GM23338 (cell line): ENCODE data around the gene THADA. TPM values are rescaled to one million over a fixed set of nuclear protein-coding genes. Genes with fewer than 3 reads are reported as not detected.

ENCODE experiments used
- CREB1 ChIP-seq: fragments of 250-450 bp; sonication (Bioruptor Pico); IDR thresholded peaks from 2 replicates; pipeline ENCODE4 v1.5.0; 2020; ENCODE audit warnings: low read depth, mild to moderate bottlenecking, moderate library complexity
- EZH2 ChIP-seq: fragments of 200-600 bp; sonication (generic); IDR thresholded peaks from one replicate; pipeline ENCODE4 v1.8.0; 2017; ENCODE audit warnings: antibody characterized with exemption, mild to moderate bottlenecking, low read depth; ENCODE audit not compliant: unreplicated experiment
- NANOG ChIP-seq: IDR thresholded peaks from 2 replicates; pipeline ENCODE4 v1.6.1; 2016; ENCODE audit warnings: antibody characterized with exemption, borderline replicate concordance
- ZNF331 ChIP-seq: fragments of 250-450 bp; sonication (Bioruptor Pico); IDR thresholded peaks from 2 replicates; pipeline ENCODE4 v1.5.0; 2020; ENCODE audit warnings: low read depth, mild to moderate bottlenecking, moderate library complexity
- polyA plus RNA-seq: library from polyadenylated mRNA; unstranded; fragments of >200 nt; fragmentation: Nextera tagmentation; extraction: Ambion mirVana; gene quantifications from 2 replicates; pipeline ENCODE4 v1.2.1, GENCODE V29; 2016
- total RNA-seq: library from RNA; depleted of rRNA; stranded (reverse); fragments of >200 nt; shearing (Covaris generic); gene quantifications from 2 replicates; pipeline ENCODE4 v1.2.3, GENCODE V29; 2014
- TF ChIP-seq, protein P1 (sequence below): fragments of 250-450 bp; sonication (Bioruptor Pico); IDR thresholded peaks from 2 replicates; pipeline ENCODE4 v1.5.0; 2020; ENCODE audit warnings: mild to moderate bottlenecking, moderate library complexity
- TF ChIP-seq, protein P2 (sequence below): IDR thresholded peaks from one replicate; pipeline ENCODE4 v1.6.1; 2018; ENCODE audit warnings: antibody characterized with exemption; ENCODE audit not compliant: unreplicated experiment
- TF ChIP-seq, protein P3 (sequence below), 2 experiments: fragments of 200-600 bp in 1 of 2; sonication (generic) in 1 of 2; conservative IDR thresholded peaks; 2 replicates each; pipeline versions ENCODE4 v1.5.1 to v1.6.1; 2016 to 2017; ENCODE audit warnings: antibody characterized with exemption in 2 of 2, low read depth in 2 of 2, mild to moderate bottlenecking in 2 of 2, moderate library complexity in 1 of 2

THADA gene
- total and polyA plus RNA-seq, 2 experiments from 2014 or later = 17.0 to 30.7 TPM

DNA sequence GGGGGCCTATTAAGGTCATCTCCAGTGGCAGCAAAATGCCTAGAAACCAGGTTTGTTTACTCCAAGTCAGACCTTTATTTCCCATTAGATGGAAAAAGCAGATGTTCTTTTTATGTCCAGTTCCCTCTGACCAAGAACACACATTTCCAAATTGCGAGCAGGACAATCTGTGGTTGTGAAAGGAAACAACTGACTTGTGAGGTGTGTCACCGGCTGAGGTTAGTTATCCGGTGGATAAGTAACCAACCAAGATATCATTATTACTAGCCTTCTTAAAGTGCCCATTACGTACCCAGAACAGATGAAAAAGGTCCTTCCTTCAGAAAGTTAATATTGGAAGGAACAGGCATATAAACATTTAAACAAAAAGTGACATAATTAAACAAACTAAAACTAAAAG is 112.9 kb downstream of the THADA start (continued):
- TF ChIP-seq, protein P1, sequence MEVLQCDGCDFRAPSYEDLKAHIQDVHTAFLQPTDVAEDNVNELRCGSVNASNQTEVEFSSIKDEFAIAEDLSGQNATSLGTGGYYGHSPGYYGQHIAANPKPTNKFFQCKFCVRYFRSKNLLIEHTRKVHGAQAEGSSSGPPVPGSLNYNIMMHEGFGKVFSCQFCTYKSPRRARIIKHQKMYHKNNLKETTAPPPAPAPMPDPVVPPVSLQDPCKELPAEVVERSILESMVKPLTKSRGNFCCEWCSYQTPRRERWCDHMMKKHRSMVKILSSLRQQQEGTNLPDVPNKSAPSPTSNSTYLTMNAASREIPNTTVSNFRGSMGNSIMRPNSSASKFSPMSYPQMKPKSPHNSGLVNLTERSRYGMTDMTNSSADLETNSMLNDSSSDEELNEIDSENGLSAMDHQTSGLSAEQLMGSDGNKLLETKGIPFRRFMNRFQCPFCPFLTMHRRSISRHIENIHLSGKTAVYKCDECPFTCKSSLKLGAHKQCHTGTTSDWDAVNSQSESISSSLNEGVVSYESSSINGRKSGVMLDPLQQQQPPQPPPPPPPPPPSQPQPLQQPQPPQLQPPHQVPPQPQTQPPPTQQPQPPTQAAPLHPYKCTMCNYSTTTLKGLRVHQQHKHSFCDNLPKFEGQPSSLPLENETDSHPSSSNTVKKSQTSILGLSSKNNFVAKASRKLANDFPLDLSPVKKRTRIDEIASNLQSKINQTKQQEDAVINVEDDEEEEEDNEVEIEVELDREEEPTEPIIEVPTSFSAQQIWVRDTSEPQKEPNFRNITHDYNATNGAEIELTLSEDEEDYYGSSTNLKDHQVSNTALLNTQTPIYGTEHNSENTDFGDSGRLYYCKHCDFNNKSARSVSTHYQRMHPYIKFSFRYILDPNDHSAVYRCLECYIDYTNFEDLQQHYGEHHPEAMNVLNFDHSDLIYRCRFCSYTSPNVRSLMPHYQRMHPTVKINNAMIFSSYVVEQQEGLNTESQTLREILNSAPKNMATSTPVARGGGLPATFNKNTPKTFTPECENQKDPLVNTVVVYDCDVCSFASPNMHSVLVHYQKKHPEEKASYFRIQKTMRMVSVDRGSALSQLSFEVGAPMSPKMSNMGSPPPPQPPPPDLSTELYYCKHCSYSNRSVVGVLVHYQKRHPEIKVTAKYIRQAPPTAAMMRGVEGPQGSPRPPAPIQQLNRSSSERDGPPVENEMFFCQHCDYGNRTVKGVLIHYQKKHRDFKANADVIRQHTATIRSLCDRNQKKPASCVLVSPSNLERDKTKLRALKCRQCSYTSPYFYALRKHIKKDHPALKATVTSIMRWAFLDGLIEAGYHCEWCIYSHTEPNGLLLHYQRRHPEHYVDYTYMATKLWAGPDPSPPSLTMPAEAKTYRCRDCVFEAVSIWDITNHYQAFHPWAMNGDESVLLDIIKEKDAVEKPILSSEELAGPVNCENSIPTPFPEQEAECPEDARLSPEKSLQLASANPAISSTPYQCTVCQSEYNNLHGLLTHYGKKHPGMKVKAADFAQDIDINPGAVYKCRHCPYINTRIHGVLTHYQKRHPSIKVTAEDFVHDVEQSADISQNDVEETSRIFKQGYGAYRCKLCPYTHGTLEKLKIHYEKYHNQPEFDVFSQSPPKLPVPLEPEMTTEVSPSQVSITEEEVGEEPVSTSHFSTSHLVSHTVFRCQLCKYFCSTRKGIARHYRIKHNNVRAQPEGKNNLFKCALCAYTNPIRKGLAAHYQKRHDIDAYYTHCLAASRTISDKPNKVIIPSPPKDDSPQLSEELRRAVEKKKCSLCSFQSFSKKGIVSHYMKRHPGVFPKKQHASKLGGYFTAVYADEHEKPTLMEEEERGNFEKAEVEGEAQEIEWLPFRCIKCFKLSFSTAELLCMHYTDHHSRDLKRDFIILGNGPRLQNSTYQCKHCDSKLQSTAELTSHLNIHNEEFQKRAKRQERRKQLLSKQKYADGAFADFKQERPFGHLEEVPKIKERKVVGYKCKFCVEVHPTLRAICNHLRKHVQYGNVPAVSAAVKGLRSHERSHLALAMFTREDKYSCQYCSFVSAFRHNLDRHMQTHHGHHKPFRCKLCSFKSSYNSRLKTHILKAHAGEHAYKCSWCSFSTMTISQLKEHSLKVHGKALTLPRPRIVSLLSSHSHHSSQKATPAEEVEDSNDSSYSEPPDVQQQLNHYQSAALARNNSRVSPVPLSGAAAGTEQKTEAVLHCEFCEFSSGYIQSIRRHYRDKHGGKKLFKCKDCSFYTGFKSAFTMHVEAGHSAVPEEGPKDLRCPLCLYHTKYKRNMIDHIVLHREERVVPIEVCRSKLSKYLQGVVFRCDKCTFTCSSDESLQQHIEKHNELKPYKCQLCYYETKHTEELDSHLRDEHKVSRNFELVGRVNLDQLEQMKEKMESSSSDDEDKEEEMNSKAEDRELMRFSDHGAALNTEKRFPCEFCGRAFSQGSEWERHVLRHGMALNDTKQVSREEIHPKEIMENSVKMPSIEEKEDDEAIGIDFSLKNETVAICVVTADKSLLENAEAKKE (CRISPR knock-in tag) = no peak
- no peak for TF ChIP-seq ZNF331 (CRISPR knock-in tag)
- TF ChIP-seq, protein P2, sequence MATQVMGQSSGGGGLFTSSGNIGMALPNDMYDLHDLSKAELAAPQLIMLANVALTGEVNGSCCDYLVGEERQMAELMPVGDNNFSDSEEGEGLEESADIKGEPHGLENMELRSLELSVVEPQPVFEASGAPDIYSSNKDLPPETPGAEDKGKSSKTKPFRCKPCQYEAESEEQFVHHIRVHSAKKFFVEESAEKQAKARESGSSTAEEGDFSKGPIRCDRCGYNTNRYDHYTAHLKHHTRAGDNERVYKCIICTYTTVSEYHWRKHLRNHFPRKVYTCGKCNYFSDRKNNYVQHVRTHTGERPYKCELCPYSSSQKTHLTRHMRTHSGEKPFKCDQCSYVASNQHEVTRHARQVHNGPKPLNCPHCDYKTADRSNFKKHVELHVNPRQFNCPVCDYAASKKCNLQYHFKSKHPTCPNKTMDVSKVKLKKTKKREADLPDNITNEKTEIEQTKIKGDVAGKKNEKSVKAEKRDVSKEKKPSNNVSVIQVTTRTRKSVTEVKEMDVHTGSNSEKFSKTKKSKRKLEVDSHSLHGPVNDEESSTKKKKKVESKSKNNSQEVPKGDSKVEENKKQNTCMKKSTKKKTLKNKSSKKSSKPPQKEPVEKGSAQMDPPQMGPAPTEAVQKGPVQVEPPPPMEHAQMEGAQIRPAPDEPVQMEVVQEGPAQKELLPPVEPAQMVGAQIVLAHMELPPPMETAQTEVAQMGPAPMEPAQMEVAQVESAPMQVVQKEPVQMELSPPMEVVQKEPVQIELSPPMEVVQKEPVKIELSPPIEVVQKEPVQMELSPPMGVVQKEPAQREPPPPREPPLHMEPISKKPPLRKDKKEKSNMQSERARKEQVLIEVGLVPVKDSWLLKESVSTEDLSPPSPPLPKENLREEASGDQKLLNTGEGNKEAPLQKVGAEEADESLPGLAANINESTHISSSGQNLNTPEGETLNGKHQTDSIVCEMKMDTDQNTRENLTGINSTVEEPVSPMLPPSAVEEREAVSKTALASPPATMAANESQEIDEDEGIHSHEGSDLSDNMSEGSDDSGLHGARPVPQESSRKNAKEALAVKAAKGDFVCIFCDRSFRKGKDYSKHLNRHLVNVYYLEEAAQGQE = no peak
- TF ChIP-seq, protein P3, sequence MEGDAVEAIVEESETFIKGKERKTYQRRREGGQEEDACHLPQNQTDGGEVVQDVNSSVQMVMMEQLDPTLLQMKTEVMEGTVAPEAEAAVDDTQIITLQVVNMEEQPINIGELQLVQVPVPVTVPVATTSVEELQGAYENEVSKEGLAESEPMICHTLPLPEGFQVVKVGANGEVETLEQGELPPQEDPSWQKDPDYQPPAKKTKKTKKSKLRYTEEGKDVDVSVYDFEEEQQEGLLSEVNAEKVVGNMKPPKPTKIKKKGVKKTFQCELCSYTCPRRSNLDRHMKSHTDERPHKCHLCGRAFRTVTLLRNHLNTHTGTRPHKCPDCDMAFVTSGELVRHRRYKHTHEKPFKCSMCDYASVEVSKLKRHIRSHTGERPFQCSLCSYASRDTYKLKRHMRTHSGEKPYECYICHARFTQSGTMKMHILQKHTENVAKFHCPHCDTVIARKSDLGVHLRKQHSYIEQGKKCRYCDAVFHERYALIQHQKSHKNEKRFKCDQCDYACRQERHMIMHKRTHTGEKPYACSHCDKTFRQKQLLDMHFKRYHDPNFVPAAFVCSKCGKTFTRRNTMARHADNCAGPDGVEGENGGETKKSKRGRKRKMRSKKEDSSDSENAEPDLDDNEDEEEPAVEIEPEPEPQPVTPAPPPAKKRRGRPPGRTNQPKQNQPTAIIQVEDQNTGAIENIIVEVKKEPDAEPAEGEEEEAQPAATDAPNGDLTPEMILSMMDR (conservative IDR thresholded peaks at IDR 0.05; ENCODE audit: low read depth in 2 of 2) = no peak
- no peak for TF ChIP-seq CREB1
- no peak for TF ChIP-seq EZH2
- no peak for TF ChIP-seq NANOG
